WTC11 (cell line): ENCODE measurements around the gene KRT32. TPM values are rescaled to one million over a fixed set of nuclear protein-coding genes. Genes with fewer than 3 reads are reported as not detected.

ENCODE experiments used
- ATAC-seq: fragments of 200-7000 bp; cut with Tn5 transposase; 2 replicates; pipeline ENCODE4 v1.10.0; 2021; ENCODE audit warnings: mild to moderate bottlenecking, moderate library complexity
- CTCF ChIA-PET: fragments of 300-600 bp; sonication (Branson Sonifier 250); formaldehyde crosslinking; loops from one replicate; lab custom pipeline; 2021; ENCODE audit warnings: antibody characterized with exemption; lab: Charles Lee
- POLR2A ChIA-PET: fragments of 350-600 bp; sonication (Branson Sonifier 250); formaldehyde crosslinking; loops from one replicate; lab custom pipeline; 2021; ENCODE audit warnings: antibody characterized with exemption; lab: Charles Lee
- DNase-seq: peaks from one replicate; pipeline ENCODE4 v3.0.0; 2021; ENCODE audit warnings: low spot score
- H3K27ac Mint-ChIP-seq: 2 replicates; pipeline ENCODE4 v1.8.0; 2021; ENCODE audit warnings: mixed read lengths
- H3K27me3 Mint-ChIP-seq: 2 replicates; pipeline ENCODE4 v1.8.0; 2021; ENCODE audit warnings: low read depth, mild to moderate bottlenecking, moderate library complexity, mixed read lengths
- H3K36me3 Mint-ChIP-seq: 2 replicates; pipeline ENCODE4 v1.8.0; 2021; ENCODE audit warnings: mixed read lengths
- H3K4me1 Mint-ChIP-seq: 2 replicates; pipeline ENCODE4 v1.8.0; 2022; ENCODE audit warnings: mixed read lengths
- H3K4me3 Mint-ChIP-seq: 2 replicates; pipeline ENCODE4 v1.8.0; 2021; ENCODE audit warnings: mild to moderate bottlenecking, moderate library complexity, mixed read lengths
- H3K9me3 Mint-ChIP-seq: 2 replicates; pipeline ENCODE4 v1.8.0; 2021; ENCODE audit warnings: mixed read lengths
- FOXP1 ChIP-seq: sonication (generic); formaldehyde crosslinking; IDR thresholded peaks from 2 replicates; pipeline ENCODE4 v1.8.0; 2022; ENCODE audit warnings: missing genetic modification reagents, mild to moderate bottlenecking, moderate library complexity, borderline replicate concordance
- GABPB1 ChIP-seq: sonication (generic); formaldehyde crosslinking; IDR thresholded peaks from 2 replicates; pipeline ENCODE4 v1.8.1; 2023; ENCODE audit warnings: mild to moderate bottlenecking, missing genetic modification reagents
- MXD4 ChIP-seq: fragments of 250-450 bp; sonication (Bioruptor Pico); IDR thresholded peaks from 2 replicates; pipeline ENCODE4 v1.8.0; 2021; ENCODE audit warnings: mild to moderate bottlenecking, moderate library complexity, borderline replicate concordance
- SOX15 ChIP-seq: fragments of 250-450 bp; sonication (Bioruptor Pico); IDR thresholded peaks from 2 replicates; pipeline ENCODE4 v1.9.0; 2021; ENCODE audit warnings: mild to moderate bottlenecking
- TEAD4 ChIP-seq: sonication (generic); formaldehyde crosslinking; IDR thresholded peaks from 2 replicates; pipeline ENCODE4 v1.8.0; 2022; ENCODE audit warnings: mild to moderate bottlenecking, missing genetic modification reagents
- ZNF232 ChIP-seq: sonication (generic); formaldehyde crosslinking; IDR thresholded peaks from 2 replicates; pipeline ENCODE4 v1.8.0; 2022; ENCODE audit warnings: mild to moderate bottlenecking, missing genetic modification reagents
- total RNA-seq: library from RNA; stranded (reverse); gene quantifications from 3 replicates; pipeline ENCODE4 v1.2.3, GENCODE V29; 2021
- TF ChIP-seq, protein P1 (sequence below): sonication (generic); formaldehyde crosslinking; IDR thresholded peaks from 2 replicates; pipeline ENCODE4 v1.8.1; 2023; ENCODE audit warnings: mild to moderate bottlenecking, missing genetic modification reagents, moderate library complexity
- TF ChIP-seq, protein P2 (sequence below): fragments of 250-450 bp; sonication (Bioruptor Pico); IDR thresholded peaks from 2 replicates; pipeline ENCODE4 v1.9.0; 2021; ENCODE audit warnings: moderate library complexity, mild to moderate bottlenecking, inconsistent platforms, borderline replicate concordance
- TF ChIP-seq, protein P3 (sequence below): sonication (generic); formaldehyde crosslinking; IDR thresholded peaks from 2 replicates; pipeline ENCODE4 v1.8.0; 2023; ENCODE audit warnings: missing genetic modification reagents, mild to moderate bottlenecking, borderline replicate concordance
- TF ChIP-seq, protein P4 (sequence below): sonication (generic); formaldehyde crosslinking; IDR thresholded peaks from 2 replicates; pipeline ENCODE4 v1.8.0; 2022; ENCODE audit warnings: mild to moderate bottlenecking, missing genetic modification reagents
- TF ChIP-seq, protein P5 (sequence below): fragments of 200-600 bp; IDR thresholded peaks from 2 replicates; pipeline ENCODE4 v1.8.0; 2022; ENCODE audit warnings: antibody characterized with exemption
- TF ChIP-seq, protein P6 (sequence below): sonication (generic); formaldehyde crosslinking; IDR thresholded peaks from 2 replicates; pipeline ENCODE4 v1.8.0; 2022; ENCODE audit warnings: mild to moderate bottlenecking, missing genetic modification reagents
- TF ChIP-seq, protein P7 (sequence below): fragments of 250-450 bp; sonication (Bioruptor Pico); IDR thresholded peaks from 2 replicates; pipeline ENCODE4 v1.8.0; 2021; ENCODE audit warnings: mild to moderate bottlenecking
- TF ChIP-seq, protein P8 (sequence below): sonication (generic); formaldehyde crosslinking; conservative IDR thresholded peaks from 2 replicates; pipeline ENCODE4 v1.8.1; 2022; ENCODE audit warnings: mild to moderate bottlenecking, missing genetic modification reagents
- TF ChIP-seq, protein P9 (sequence below): sonication (generic); formaldehyde crosslinking; IDR thresholded peaks from 2 replicates; pipeline ENCODE4 v1.8.0; 2023; ENCODE audit warnings: missing genetic modification reagents
- TF ChIP-seq, protein P10 (sequence below): sonication (generic); formaldehyde crosslinking; conservative IDR thresholded peaks from 2 replicates; pipeline ENCODE4 v1.8.1; 2023; ENCODE audit warnings: mild to moderate bottlenecking, low read depth, missing genetic modification reagents, moderate library complexity

Gene KRT32
- total RNA-seq, 1 experiment from 2014 or later = not detected

DNA sequence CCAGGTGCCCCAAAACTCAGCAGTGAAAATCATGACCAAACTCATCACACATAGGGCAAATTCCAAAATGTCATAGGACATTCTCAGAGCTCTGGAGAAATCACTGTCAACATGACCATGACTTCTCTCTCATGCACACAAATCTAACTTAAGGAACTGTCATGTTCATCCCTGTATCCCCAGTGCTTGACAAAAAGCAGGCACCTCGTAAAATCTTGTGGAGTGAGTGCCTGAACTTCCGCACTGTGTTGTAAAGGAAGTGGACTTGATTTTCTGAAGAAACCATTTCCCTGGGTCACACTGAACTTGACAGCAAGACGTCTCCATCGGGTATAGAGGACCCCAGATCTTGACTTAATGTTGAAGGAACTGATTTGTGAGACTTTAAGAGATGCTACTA, 45.6 kb downstream of the KRT32 start:
- no peak overlapping the region for H3K4me3 Mint-ChIP-seq
- no peaks in the 10 kb centered on the region for H3K9me3 Mint-ChIP-seq
- ATAC-seq (no peak), DNase-seq (no peak)
- H3K27ac Mint-ChIP-seq = no peak overlapping the region
- peaks cover 4% of the 10 kb centered on the region for H3K4me1 Mint-ChIP-seq
- no peaks in the 10 kb centered on the region; the same call in 1 of the 2 replicates for H3K27me3 Mint-ChIP-seq
- ChIA-PET CTCF (no interaction called here), POLR2A (no interaction called here)
- TF ChIP-seq, protein P1, sequence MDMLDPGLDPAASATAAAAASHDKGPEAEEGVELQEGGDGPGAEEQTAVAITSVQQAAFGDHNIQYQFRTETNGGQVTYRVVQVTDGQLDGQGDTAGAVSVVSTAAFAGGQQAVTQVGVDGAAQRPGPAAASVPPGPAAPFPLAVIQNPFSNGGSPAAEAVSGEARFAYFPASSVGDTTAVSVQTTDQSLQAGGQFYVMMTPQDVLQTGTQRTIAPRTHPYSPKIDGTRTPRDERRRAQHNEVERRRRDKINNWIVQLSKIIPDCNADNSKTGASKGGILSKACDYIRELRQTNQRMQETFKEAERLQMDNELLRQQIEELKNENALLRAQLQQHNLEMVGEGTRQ (CRISPR knock-in tag) = no peak
- TF ChIP-seq ZNF232 = no peak
- TF ChIP-seq SOX15 (CRISPR knock-in tag) = no peak
- TF ChIP-seq, protein P2, sequence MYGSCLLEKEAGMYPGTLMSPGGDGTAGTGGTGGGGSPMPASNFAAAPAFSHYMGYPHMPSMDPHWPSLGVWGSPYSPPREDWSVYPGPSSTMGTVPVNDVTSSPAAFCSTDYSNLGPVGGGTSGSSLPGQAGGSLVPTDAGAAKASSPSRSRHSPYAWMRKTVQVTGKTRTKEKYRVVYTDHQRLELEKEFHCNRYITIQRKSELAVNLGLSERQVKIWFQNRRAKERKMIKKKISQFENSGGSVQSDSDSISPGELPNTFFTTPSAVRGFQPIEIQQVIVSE (CRISPR knock-in tag) = no peak
- TF ChIP-seq, protein P3, sequence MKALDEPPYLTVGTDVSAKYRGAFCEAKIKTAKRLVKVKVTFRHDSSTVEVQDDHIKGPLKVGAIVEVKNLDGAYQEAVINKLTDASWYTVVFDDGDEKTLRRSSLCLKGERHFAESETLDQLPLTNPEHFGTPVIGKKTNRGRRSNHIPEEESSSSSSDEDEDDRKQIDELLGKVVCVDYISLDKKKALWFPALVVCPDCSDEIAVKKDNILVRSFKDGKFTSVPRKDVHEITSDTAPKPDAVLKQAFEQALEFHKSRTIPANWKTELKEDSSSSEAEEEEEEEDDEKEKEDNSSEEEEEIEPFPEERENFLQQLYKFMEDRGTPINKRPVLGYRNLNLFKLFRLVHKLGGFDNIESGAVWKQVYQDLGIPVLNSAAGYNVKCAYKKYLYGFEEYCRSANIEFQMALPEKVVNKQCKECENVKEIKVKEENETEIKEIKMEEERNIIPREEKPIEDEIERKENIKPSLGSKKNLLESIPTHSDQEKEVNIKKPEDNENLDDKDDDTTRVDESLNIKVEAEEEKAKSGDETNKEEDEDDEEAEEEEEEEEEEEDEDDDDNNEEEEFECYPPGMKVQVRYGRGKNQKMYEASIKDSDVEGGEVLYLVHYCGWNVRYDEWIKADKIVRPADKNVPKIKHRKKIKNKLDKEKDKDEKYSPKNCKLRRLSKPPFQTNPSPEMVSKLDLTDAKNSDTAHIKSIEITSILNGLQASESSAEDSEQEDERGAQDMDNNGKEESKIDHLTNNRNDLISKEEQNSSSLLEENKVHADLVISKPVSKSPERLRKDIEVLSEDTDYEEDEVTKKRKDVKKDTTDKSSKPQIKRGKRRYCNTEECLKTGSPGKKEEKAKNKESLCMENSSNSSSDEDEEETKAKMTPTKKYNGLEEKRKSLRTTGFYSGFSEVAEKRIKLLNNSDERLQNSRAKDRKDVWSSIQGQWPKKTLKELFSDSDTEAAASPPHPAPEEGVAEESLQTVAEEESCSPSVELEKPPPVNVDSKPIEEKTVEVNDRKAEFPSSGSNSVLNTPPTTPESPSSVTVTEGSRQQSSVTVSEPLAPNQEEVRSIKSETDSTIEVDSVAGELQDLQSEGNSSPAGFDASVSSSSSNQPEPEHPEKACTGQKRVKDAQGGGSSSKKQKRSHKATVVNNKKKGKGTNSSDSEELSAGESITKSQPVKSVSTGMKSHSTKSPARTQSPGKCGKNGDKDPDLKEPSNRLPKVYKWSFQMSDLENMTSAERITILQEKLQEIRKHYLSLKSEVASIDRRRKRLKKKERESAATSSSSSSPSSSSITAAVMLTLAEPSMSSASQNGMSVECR (CRISPR knock-in tag) = no peak
- TF ChIP-seq, protein P4, sequence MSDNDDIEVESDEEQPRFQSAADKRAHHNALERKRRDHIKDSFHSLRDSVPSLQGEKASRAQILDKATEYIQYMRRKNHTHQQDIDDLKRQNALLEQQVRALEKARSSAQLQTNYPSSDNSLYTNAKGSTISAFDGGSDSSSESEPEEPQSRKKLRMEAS (CRISPR knock-in tag) = no peak
- TF ChIP-seq, protein P5, sequence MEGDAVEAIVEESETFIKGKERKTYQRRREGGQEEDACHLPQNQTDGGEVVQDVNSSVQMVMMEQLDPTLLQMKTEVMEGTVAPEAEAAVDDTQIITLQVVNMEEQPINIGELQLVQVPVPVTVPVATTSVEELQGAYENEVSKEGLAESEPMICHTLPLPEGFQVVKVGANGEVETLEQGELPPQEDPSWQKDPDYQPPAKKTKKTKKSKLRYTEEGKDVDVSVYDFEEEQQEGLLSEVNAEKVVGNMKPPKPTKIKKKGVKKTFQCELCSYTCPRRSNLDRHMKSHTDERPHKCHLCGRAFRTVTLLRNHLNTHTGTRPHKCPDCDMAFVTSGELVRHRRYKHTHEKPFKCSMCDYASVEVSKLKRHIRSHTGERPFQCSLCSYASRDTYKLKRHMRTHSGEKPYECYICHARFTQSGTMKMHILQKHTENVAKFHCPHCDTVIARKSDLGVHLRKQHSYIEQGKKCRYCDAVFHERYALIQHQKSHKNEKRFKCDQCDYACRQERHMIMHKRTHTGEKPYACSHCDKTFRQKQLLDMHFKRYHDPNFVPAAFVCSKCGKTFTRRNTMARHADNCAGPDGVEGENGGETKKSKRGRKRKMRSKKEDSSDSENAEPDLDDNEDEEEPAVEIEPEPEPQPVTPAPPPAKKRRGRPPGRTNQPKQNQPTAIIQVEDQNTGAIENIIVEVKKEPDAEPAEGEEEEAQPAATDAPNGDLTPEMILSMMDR = no peak
- TF ChIP-seq, protein P6, sequence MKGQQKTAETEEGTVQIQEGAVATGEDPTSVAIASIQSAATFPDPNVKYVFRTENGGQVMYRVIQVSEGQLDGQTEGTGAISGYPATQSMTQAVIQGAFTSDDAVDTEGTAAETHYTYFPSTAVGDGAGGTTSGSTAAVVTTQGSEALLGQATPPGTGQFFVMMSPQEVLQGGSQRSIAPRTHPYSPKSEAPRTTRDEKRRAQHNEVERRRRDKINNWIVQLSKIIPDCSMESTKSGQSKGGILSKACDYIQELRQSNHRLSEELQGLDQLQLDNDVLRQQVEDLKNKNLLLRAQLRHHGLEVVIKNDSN (CRISPR knock-in tag) = no peak
- TF ChIP-seq, protein P7, sequence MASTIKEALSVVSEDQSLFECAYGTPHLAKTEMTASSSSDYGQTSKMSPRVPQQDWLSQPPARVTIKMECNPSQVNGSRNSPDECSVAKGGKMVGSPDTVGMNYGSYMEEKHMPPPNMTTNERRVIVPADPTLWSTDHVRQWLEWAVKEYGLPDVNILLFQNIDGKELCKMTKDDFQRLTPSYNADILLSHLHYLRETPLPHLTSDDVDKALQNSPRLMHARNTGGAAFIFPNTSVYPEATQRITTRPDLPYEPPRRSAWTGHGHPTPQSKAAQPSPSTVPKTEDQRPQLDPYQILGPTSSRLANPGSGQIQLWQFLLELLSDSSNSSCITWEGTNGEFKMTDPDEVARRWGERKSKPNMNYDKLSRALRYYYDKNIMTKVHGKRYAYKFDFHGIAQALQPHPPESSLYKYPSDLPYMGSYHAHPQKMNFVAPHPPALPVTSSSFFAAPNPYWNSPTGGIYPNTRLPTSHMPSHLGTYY (CRISPR knock-in tag) = no peak
- TF ChIP-seq GABPB1 (CRISPR knock-in tag) = no peak
- no peak for TF ChIP-seq MXD4 (CRISPR knock-in tag)
- TF ChIP-seq, protein P8, sequence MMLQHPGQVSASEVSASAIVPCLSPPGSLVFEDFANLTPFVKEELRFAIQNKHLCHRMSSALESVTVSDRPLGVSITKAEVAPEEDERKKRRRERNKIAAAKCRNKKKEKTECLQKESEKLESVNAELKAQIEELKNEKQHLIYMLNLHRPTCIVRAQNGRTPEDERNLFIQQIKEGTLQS (CRISPR knock-in tag) = no peak
- TF ChIP-seq FOXP1 (CRISPR knock-in tag) = no peak
- TF ChIP-seq, protein P9, sequence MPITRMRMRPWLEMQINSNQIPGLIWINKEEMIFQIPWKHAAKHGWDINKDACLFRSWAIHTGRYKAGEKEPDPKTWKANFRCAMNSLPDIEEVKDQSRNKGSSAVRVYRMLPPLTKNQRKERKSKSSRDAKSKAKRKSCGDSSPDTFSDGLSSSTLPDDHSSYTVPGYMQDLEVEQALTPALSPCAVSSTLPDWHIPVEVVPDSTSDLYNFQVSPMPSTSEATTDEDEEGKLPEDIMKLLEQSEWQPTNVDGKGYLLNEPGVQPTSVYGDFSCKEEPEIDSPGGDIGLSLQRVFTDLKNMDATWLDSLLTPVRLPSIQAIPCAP (CRISPR knock-in tag) = no peak
- TF ChIP-seq TEAD4 (CRISPR knock-in tag) = no peak
- TF ChIP-seq, protein P10, sequence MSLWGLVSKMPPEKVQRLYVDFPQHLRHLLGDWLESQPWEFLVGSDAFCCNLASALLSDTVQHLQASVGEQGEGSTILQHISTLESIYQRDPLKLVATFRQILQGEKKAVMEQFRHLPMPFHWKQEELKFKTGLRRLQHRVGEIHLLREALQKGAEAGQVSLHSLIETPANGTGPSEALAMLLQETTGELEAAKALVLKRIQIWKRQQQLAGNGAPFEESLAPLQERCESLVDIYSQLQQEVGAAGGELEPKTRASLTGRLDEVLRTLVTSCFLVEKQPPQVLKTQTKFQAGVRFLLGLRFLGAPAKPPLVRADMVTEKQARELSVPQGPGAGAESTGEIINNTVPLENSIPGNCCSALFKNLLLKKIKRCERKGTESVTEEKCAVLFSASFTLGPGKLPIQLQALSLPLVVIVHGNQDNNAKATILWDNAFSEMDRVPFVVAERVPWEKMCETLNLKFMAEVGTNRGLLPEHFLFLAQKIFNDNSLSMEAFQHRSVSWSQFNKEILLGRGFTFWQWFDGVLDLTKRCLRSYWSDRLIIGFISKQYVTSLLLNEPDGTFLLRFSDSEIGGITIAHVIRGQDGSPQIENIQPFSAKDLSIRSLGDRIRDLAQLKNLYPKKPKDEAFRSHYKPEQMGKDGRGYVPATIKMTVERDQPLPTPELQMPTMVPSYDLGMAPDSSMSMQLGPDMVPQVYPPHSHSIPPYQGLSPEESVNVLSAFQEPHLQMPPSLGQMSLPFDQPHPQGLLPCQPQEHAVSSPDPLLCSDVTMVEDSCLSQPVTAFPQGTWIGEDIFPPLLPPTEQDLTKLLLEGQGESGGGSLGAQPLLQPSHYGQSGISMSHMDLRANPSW = no peak
- TF ChIP-seq, all 79 proteins: peak for 0
- no peaks in the 10 kb centered on the region for H3K36me3 Mint-ChIP-seq
